GM10266 (cell line): ENCODE measurements around the gene NKAIN2.
"Not testable (repeated sequence)": the region's sequence is repeated elsewhere in the genome, so short reads cannot be mapped to it uniquely, and the experiment has no call there.

Experiments used
- DNase-seq: peaks from one replicate; pipeline ENCODE4 v3.0.0; 2012; ENCODE audit errors: extremely low spot score
- TF ChIP-seq, protein P1 (sequence below): IDR thresholded peaks from 2 replicates; pipeline ENCODE4 v1.5.1; 2012; ENCODE audit warnings: mild to moderate bottlenecking, low read depth; ENCODE audit not compliant: control insufficient read depth, insufficient read depth; ENCODE audit errors: missing control alignments

Gene NKAIN2

DNA sequence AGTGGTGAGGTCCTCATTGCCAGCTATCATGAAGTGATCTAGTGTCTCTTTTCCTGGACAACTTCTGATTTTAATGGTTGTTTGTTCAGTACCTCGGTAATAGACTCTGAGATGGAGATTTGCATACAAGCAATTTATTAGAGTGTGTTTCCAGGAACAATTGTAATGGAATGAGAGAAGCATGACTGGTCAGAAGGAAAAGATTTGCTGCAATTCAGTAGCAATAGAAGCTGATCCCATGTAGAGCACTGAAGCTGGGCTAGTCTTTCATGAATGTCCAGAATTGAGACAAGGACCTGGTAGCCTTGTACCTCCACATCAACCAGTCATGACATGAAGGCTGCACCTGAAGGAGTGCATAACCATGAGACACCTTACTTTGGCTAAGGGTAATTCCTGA, 526.5 kb downstream of the NKAIN2 start:
- DNase-seq: no peak
- TF ChIP-seq, protein P1, sequence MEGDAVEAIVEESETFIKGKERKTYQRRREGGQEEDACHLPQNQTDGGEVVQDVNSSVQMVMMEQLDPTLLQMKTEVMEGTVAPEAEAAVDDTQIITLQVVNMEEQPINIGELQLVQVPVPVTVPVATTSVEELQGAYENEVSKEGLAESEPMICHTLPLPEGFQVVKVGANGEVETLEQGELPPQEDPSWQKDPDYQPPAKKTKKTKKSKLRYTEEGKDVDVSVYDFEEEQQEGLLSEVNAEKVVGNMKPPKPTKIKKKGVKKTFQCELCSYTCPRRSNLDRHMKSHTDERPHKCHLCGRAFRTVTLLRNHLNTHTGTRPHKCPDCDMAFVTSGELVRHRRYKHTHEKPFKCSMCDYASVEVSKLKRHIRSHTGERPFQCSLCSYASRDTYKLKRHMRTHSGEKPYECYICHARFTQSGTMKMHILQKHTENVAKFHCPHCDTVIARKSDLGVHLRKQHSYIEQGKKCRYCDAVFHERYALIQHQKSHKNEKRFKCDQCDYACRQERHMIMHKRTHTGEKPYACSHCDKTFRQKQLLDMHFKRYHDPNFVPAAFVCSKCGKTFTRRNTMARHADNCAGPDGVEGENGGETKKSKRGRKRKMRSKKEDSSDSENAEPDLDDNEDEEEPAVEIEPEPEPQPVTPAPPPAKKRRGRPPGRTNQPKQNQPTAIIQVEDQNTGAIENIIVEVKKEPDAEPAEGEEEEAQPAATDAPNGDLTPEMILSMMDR: no peak

DNA sequence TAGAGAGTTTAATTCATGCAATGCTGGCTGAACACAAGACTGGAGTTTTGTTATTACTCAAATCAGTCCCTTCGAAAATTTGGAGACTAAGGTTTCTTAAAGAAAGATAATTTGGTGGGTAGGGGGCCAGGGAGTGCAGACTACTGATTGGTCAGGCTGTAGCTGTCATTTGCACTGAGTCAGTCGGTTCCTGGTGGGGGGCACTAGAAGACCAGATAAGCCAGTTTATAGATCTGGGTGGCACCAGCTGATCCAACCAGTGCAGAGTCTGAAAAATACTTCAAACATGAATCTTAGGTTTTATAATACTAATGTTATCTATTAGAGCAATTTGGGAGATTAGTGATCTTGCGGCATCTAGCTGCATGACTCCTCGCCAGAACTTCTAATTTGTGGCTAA, 530.7 kb downstream of the NKAIN2 start:
- TF ChIP-seq, protein P1: no peak
- no peak for DNase-seq

DNA sequence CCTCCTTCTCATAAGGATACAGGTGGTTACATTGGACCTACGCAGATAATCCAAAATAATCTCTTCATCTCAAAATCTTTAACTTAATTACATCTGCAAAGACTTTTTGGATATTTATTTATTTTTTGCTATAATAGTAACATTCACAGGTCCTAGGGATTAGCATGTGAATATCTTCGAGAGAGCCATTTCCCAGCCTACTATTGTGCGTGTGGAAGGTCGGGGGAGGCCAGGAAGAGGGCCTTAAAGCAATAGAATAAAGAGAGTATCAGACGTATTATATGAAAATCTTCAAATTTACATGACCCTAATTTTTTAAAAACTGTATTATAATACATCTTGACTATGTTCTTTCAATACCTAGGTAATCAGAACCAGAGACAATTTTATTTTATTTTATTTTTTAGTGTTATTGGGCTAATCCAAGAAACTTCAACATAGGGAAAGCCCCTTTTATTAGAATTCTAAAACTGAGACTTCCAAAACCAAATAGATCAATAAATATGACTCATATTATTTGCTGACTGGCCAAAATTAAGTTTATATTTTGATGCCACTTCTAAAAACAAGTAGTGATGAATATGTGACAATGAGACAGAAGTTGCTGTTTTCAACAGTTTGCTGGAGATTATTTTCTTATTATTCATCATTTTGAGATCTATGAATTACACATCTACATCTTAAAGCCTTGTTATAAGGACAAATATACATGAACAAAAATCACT, 536.1 kb downstream of the NKAIN2 start:
- TF ChIP-seq, protein P1: no peak
- no peak for DNase-seq

GRCh38 chr6:124348339-124348738, 544.7 kb downstream of the NKAIN2 start:
- DNase-seq: not testable (repeated sequence)

DNA sequence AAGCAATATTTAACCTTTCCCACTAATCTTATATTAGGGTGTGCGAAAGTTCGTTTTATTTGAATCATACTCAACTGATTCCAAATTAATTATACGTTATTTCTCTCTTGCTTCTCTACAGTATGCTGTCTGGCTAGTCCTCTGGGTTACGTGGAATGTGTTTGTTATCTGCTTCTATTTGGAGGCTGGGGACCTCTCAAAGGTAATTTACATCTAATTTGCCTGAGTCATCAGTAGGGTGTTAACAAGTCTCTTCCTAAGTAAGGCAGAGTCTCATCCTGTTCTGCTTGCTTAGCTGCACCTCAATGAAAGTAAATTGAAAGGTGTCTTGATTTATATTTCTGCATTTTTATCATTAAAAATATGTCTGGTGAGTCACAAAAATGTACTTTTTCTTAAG, 551.5 kb downstream of the NKAIN2 start:
- DNase-seq: no peak
- TF ChIP-seq, protein P1: no peak

- DNase-seq: no peak
- TF ChIP-seq, protein P1: no peak
These were observed 552.7 kb downstream of the NKAIN2 start for GRCh38 chr6:124356276-124356810.

- TF ChIP-seq, protein P1: no peak
- no peak for DNase-seq
These were observed 553.1 kb downstream of the NKAIN2 start for GRCh38 chr6:124356811-124357210.
